Breast epithelium (tissue), 4 donors: ENCODE data around the gene C10orf120. TPM values are rescaled to one million over a fixed set of nuclear protein-coding genes. Genes with fewer than 3 reads are reported as not detected.

Experiments used
- DNase-seq, 2 donors: peaks; one replicate each; pipeline ENCODE4 v3.0.0-alpha.2; 2019; ENCODE audit warnings: low spot score in 2 of 2
- H3K27ac ChIP-seq, 2 donors: fragments of 200-600 bp; sonication (generic) in 1 of 2; one replicate each; pipeline ENCODE4 v1.5.1; 2016 to 2019; ENCODE audit warnings: mild to moderate bottlenecking in 1 of 2
- H3K27me3 ChIP-seq, 2 donors: fragments of 200-600 bp; sonication (generic) in 1 of 2; one replicate each; pipeline versions ENCODE4 v1.5.1 to v1.6.0; 2017 to 2019; ENCODE audit warnings: control low read depth in 1 of 2, mild to moderate bottlenecking in 1 of 2
- H3K36me3 ChIP-seq: fragments of 200-600 bp; one replicate; pipeline ENCODE4 v1.5.1; 2019
- H3K4me1 ChIP-seq, 2 donors: fragments of 200-600 bp; sonication (generic); one replicate each; pipeline ENCODE4 v1.5.1; 2016 to 2019; ENCODE audit warnings: control low read depth in 1 of 2
- H3K4me3 ChIP-seq, 3 donors: fragments of 200-600 bp; sonication (generic); 1 replicate in 2 of 3; 2 replicates in 1 of 3; pipeline ENCODE4 v1.5.1; 2016 to 2019; ENCODE audit warnings: mild to moderate bottlenecking in 3 of 3, moderate library complexity in 2 of 3
- H3K9me3 ChIP-seq, 2 donors: fragments of 200-600 bp; sonication (generic) in 1 of 2; one replicate each; pipeline ENCODE4 v1.5.1; 2016 to 2019; ENCODE audit warnings: control low read depth in 1 of 2
- POLR2A ChIP-seq: fragments of 450-650 bp; IDR thresholded peaks from one replicate; pipeline ENCODE4 v1.6.1; 2016; ENCODE audit warnings: antibody characterized with exemption, mild to moderate bottlenecking, moderate library complexity
- POLR2AphosphoS5 ChIP-seq, 3 donors: sonication (generic); formaldehyde crosslinking; IDR thresholded peaks; one replicate each; pipeline ENCODE4 v1.6.1; 2017; ENCODE audit warnings: antibody characterized with exemption in 3 of 3
- intact Hi-C: fragments of 100-400 bp; cut with DNase I; formaldehyde crosslinking; loops from one replicate; pipeline ENCODE4 v1.15.1; 2023; ENCODE audit warnings: low total_unique reads
- total RNA-seq, 3 donors: library from RNA; depleted of rRNA; stranded (reverse); fragments of >200 nt; gene quantifications; one replicate each; pipeline ENCODE4 v1.1.0, GENCODE V29; 2016
- TF ChIP-seq, protein P1 (sequence below), 3 donors: fragments of 450-650 bp; IDR thresholded peaks; one replicate each; pipeline ENCODE4 v1.5.1; 2016 to 2017; ENCODE audit warnings: antibody characterized with exemption in 3 of 3, mild to moderate bottlenecking in 3 of 3, moderate library complexity in 3 of 3

The C10orf120 gene
- total RNA-seq, 3 donors from 2014 or later, result not detected

DNA sequence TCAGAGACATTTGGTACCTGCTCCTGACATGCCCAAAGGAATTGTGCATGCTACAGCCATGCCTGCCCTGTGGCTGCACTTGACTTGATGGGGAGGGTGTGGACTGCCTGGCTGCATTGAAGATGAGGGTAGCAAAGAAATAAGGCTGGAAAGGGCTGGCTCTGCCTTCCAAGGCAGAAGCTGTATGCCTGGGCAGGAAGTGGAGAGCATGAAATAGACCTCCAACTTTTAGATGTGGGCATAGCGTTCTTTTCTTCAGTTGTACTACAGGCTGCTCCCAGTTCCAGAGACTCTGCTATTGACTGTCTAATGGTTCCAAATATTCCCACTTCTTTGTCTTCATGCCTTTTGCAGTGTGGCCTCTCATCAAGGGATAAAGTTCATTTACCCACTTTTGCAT is 3.0 kb downstream of the C10orf120 start:
- Histone ChIP-seq H3K27me3 (no peaks in the 10 kb centered on the region), H3K9me3 (no peaks in the 10 kb centered on the region), H3K36me3 (no peaks in the 10 kb centered on the region), H3K4me1 (no peaks in the 10 kb centered on the region), H3K4me3 (no peak overlapping the region), H3K27ac (no peak overlapping the region)
- TF ChIP-seq, protein P1, sequence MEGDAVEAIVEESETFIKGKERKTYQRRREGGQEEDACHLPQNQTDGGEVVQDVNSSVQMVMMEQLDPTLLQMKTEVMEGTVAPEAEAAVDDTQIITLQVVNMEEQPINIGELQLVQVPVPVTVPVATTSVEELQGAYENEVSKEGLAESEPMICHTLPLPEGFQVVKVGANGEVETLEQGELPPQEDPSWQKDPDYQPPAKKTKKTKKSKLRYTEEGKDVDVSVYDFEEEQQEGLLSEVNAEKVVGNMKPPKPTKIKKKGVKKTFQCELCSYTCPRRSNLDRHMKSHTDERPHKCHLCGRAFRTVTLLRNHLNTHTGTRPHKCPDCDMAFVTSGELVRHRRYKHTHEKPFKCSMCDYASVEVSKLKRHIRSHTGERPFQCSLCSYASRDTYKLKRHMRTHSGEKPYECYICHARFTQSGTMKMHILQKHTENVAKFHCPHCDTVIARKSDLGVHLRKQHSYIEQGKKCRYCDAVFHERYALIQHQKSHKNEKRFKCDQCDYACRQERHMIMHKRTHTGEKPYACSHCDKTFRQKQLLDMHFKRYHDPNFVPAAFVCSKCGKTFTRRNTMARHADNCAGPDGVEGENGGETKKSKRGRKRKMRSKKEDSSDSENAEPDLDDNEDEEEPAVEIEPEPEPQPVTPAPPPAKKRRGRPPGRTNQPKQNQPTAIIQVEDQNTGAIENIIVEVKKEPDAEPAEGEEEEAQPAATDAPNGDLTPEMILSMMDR (IDR thresholded peaks at IDR 0.05), result no peak
- no peak for TF ChIP-seq POLR2A
- TF ChIP-seq POLR2AphosphoS5 (IDR thresholded peaks at IDR 0.05), result no peak
- intact Hi-C loops, result no loop called here
- no peak for DNase-seq

DNA sequence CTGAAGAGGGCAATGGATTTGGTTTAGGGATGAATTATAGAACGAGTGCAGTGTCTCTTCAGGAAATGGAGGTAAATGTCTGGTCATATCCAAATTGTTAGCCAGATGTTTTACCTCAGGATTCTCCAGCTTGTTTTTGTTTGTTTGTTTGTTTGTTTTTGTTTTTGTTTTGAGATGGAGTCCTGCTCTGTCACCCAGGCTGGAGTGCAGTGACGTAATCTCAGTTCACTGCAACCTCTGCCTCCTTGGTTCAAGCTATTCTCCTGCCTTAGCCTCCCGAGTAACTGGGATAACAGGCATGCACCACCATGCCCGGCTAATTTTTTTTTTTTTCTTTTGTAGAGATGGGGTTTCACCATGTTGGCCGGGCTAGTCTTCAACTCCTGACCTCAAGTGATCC is 6.9 kb downstream of the C10orf120 start:
- no peak for TF ChIP-seq POLR2AphosphoS5 (IDR thresholded peaks at IDR 0.05)
- TF ChIP-seq, protein P1 (IDR thresholded peaks at IDR 0.05), result no peak
- no peak for TF ChIP-seq POLR2A
- no peak overlapping the region for H3K27ac ChIP-seq
- no peaks in the 10 kb centered on the region for H3K27me3 ChIP-seq
- H3K36me3 ChIP-seq, result no peaks in the 10 kb centered on the region
- H3K9me3 ChIP-seq, result no peaks in the 10 kb centered on the region
- H3K4me3 ChIP-seq, result no peak overlapping the region
- intact Hi-C loops, result no loop called here
- H3K4me1 ChIP-seq, result no peaks in the 10 kb centered on the region
- DNase-seq, result no peak

DNA sequence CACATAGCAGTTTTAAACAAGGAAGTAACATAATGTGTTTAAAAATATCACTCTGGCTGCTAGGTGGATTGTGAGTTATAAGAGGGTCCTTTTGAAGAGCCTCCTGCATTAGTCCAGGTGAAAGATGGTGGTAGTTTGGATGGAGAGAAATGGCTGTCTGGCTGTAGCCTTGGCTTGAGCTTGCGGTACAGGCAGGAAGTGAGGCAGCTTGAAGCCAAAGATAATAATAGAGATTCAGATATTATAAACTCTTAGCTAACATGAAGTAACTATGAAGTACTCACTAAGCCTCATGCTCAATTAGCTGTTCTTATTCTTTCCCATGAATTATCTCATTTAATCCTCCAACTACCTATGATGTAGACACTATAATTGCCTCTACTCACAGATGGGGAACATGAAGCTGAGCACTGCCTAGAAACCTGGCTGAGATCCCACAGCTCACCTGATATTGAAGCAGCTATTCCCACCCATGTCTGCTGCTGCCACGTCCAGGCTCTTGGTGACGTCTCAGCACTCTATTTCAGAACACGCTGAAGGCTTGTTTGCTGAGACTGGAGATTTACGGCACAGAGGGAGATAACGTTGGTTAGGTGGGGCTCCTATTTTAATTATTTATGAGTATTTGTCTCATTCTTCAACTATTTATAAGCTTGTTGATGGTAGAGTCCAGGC is 10.4 kb downstream of the C10orf120 start:
- Histone ChIP-seq H3K4me1 (no peaks in the 10 kb centered on the region), H3K4me3 (no peak overlapping the region), H3K27me3 (peaks cover 0 to 5% of the 10 kb centered on the region in 2 donors), H3K9me3 (no peaks in the 10 kb centered on the region), H3K36me3 (no peaks in the 10 kb centered on the region), H3K27ac (no peak overlapping the region)
- DNase-seq, result no peak
- intact Hi-C loops, result no loop called here
- TF ChIP-seq POLR2A (no peak), POLR2AphosphoS5 (IDR thresholded peaks at IDR 0.05) (no peak)
- TF ChIP-seq, protein P1 (IDR thresholded peaks at IDR 0.05), result no peak

DNA sequence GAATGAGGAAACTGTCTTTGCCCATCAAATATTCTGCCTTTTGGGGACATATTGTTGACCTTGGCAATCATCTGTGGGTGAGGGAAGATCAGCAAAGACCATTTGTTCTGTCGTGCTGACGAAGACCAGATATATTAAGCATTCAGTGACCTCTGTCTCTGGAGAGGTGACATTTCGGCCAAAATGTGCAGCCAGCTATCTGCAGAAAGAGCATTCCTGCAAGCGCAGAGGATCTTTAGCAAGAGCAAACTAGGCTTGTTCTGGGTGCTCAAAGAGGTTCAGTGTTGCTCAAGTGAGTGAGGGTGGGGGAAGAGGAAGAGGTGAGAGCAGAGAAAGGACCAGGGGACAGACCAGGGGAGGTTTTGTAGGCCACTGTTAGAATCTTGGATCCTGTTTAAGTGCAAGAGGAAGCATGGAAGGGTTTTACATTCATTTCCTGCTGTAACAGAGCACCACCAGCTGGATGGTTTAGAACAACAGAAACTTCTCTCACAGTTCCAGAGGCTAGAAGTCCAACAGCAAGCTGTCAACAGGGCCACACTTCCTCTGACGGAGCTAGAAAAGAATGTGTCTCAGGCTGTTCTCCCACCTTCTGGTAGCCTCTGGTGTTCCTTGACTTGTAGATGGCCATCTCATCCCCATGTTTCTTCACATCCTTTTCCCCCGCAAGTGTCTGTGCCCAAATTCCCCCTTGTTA is 11.2 kb downstream of the C10orf120 start:
- Histone ChIP-seq H3K9me3 (no peaks in the 10 kb centered on the region), H3K27ac (no peak overlapping the region), H3K36me3 (no peaks in the 10 kb centered on the region), H3K27me3 (peaks cover 0 to 5% of the 10 kb centered on the region in 2 donors), H3K4me3 (no peak overlapping the region), H3K4me1 (no peaks in the 10 kb centered on the region)
- no peak for DNase-seq
- TF ChIP-seq POLR2AphosphoS5 (IDR thresholded peaks at IDR 0.05) (no peak), POLR2A (no peak)
- TF ChIP-seq, protein P1 (IDR thresholded peaks at IDR 0.05), result no peak
- intact Hi-C loops, result no loop called here

DNA sequence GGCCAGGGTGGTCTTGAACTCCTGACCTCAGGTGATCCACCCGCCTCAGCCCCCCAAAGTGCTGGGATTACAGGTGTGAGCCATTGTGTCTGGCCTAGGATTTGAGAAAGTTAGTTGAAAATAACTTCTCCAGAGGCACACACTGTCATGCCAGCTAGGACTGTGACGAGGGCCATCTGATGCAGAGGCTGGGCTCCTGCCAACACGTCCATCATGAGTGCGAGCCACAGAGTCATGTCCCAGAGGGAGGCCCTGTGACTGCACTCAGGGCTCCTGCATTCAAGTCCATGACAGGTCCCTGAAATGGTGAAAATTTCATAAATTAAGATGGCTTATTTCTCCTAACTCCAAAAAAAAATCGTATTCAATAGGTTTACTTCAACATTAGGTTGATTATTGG is 17.1 kb downstream of the C10orf120 start:
- no peaks in the 10 kb centered on the region for H3K36me3 ChIP-seq
- H3K4me3 ChIP-seq, result no peak overlapping the region
- DNase-seq, result no peak
- no peaks in the 10 kb centered on the region for H3K4me1 ChIP-seq
- no peak overlapping the region for H3K27ac ChIP-seq
- H3K9me3 ChIP-seq, result no peaks in the 10 kb centered on the region
- TF ChIP-seq POLR2A, result no peak
- TF ChIP-seq, protein P1 (IDR thresholded peaks at IDR 0.05), result no peak
- no peak for TF ChIP-seq POLR2AphosphoS5 (IDR thresholded peaks at IDR 0.05)
- peaks cover 0 to 5% of the 10 kb centered on the region in 2 donors for H3K27me3 ChIP-seq
- intact Hi-C loops, result no loop called here
